Astrocyte of the hippocampus (primary cell): ENCODE data around the gene ERCC5.
A peak's percentile ranks its signal among the peaks of the same experiment; 100 is the strongest.

Source experiments
- DNase-seq: peaks from one replicate; pipeline ENCODE4 v3.0.0; 2011; ENCODE audit warnings: low read depth, low spot score

Gene ERCC5

GRCh38 chr13:102845630-102846260 is at the start of gene ERCC5:
ERCC5 (plus strand) TSS chr13:102846032; CDS start chr13:102846267, 235 bp downstream.
- peak; percentile 98 for DNase-seq

DNA sequence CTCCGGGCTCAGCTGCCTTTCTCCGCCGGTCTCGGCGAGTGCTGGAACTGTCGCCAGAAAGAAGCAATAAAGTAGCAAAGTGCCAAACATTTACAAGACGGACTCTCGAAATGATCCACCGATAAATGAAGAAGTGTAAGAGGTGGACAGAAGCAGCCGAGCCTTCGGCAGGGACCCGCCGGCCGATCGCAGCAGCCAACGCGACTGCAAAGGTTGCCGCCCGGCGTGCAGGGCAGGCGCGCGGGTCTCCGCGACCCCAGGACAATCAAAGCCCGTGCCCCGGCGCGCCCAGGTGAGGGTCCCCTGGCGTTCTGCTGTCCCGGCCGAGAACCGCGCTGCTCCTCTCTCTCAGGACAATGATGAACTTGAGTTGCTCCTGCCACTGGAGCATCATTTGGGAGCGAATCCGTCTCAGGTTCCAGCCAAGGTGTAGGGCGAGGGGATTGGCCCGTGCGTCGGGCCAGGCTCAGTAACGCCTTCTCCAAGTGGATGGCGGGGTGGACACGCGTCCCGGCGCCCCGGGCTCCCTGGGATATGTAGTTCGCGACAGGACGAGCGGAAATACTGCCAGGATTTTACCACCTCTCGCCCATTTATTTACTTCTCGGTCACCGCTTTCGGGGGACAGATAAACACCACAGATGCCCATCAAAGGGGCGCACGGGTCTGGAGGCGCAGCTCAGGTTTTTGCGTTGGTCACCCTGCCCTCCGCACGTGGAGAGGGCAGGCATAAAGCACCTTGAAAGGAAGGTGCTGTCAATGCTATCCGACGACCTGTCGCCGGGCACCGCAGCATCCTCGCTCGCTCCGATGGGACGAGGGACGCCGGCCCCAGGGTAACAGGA is 47.0 kb upstream of the ERCC5 start, which contains the start of the genes BIVM and POGLUT2:
TSS of gene BIVM (plus strand) at position 539 of the 845 bp plus-strand sequence. CDS start 8,149 bp downstream, outside the sequence.
TSS of gene POGLUT2 (minus strand) at position 396 of the 845 bp plus-strand sequence. CDS start at position 90, 306 bp downstream.
- peak; percentile 98 for DNase-seq

DNA sequence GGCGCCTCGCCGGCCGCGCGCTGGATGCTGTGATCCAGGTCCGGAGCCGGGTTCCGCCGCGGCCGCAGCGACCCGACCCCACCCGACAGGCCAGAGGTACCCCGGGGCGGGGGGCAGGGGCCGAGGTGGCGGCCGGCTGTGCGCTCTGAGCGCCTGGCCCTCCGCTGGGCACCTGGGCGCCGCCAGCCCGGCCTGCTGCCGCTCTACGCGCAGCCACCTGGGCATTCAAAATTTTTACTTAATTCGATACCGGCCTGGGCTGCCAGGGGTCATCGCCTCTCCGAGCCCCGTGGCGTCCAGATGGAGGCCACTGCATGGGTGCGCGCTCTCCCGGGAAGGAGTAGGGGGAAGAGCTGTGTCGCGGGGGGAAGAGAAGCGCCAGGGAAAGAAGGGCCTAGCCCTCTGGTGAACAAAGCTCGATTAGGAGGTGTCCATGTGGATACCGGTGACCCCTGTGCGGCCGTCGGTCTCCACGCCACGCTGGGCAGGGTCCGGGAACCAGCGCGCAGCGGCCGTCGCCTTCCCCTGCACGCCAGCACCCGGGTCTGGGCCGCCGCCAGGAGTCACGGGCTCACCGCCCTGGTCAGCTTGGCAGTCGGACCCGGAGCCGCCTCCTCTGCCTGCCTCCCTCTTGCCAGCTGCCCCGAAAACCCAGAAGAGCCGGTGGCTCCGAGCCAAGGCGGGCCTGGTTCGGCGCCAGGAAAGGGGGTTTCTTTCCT is 46.2 kb upstream of the ERCC5 start:
- peak; percentile 64 for DNase-seq

GRCh38 chr13:102800145-102801041 is 45.4 kb upstream of the ERCC5 start:
- peak; percentile 94 for DNase-seq

GRCh38 chr13:102805680-102806079 is 40.2 kb upstream of the ERCC5 start:
- DNase-seq: no peak

DNA sequence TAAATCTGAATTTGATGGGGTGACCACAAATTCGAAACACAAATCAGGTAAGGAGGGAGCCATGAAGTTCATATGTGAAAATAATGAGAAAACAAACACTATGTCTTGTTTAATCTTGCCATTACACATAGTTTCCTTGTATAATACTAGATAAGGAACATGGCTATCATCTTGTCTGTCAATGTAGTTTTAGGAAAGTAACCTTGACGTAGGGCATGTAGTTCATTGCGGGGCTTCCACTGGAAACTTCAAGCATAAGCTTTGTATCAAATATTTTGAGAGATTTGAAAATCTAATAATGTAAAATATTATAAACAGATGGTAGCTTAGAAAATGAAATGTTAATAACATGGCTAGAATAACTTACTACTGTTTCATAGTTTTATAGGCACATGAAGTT is 38.1 kb upstream of the ERCC5 start:
- DNase-seq: no peak

GRCh38 chr13:102812611-102813287 is 33.1 kb upstream of the ERCC5 start:
- DNase-seq: peak; percentile 42

- DNase-seq: no peak
These were observed 31.7 kb upstream of the ERCC5 start for GRCh38 chr13:102814025-102814607.

DNA sequence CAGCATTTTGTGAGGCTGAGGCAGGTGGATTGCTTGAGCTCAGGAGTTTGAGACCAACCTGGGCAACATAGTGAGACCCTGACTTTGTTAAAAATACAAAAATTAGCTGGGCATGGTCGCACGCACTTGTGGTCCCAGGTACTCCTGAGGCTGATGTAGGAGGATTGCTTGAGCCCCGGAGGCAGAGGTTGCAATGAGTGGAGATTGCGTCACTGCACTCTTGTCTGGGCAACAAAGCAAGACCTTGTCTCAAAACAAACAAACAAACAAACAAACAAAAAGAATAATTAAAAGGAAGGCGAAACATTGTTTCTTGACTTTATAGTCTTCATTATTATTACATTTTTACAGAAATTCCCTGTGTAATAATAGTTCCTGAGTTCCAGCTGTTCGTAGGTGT is 31.0 kb upstream of the ERCC5 start:
- no peak for DNase-seq

GRCh38 chr13:102815788-102816187 is 30.0 kb upstream of the ERCC5 start:
- DNase-seq: no peak

DNA sequence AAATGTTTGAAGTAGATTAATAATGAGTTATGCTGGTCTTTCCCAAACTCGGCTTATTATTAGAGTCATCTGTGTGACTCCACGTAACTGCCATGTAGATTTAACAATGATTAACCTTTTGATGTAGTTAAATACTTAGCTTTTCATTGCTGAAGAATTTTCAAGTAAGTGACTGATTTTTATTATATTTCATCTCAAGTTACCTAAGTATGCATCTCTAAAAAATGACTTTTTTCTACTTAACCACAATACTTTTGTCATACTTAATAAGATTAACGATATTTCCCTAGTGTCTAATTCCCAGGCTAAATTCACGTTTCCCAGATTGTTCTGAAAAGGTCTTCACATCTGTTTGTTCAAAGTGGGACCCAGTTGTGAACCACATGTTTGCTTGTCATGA is 29.1 kb upstream of the ERCC5 start:
- no peak for DNase-seq

GRCh38 chr13:102817241-102817640 is 28.6 kb upstream of the ERCC5 start:
- peak; percentile 26 for DNase-seq

- peak; percentile 45 for DNase-seq
These were observed 27.9 kb upstream of the ERCC5 start for GRCh38 chr13:102817907-102818306.

GRCh38 chr13:102825400-102825799 is 20.4 kb upstream of the ERCC5 start:
- DNase-seq: no peak

- DNase-seq: peak; percentile 86
These were observed 19.7 kb upstream of the ERCC5 start for GRCh38 chr13:102825921-102826706.

DNA sequence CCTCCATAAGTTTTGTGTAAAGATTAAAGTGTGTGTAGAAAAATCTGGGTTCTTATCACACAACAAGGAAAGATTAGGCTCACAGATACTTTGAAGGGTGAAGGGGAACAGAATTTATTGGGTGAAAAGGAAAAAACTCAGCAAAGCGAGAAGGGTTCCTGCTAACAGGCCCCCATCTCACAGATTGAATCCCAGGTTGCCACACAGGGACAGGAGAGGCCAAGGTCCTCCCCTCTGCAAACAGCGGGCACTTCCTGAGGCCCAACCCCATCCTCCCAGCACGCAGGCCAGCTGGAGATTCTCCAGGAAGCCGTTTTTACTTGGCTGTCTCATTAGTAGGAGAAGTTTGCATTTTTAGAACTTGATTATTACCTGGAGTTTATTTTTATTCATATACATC is 15.2 kb upstream of the ERCC5 start:
- DNase-seq: peak; percentile 14

DNA sequence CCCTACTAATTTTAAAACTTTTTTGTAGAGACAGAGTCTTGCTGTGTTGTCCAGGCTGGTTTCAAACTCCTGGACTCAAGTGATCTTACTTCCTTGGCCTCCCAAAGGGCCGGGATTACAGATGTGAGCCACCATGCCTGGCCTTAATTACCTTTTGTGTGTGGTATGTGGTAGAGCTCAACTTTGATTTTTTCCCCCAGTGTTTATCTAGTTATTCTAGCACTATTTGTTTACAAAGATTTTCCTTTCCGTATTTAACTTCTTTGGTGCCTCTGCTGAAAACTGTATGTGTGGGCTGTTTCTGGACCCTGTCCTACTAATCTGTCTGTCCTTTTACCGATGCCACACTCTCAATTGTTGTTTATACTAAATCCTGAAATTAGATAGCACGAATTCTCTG is 9.4 kb upstream of the ERCC5 start:
- no peak for DNase-seq

DNA sequence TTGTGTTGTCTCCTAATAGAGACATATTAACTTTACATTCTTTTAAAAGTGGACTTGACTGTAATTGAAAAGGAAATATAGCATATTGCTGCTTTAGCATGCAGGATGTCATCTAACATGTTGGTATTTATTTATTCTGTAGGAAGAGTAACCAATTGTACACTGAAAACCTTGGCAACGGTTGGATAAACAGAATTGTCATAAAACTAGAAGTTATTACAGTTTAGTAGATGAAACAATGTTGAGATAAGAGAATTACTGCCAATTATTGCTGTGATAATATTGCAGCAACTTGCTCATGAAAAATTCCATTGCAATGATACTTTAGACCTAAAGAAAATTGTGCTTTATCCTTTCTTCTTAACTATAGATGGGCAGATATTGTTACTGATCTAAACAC is 7.6 kb upstream of the ERCC5 start:
- DNase-seq: no peak

DNA sequence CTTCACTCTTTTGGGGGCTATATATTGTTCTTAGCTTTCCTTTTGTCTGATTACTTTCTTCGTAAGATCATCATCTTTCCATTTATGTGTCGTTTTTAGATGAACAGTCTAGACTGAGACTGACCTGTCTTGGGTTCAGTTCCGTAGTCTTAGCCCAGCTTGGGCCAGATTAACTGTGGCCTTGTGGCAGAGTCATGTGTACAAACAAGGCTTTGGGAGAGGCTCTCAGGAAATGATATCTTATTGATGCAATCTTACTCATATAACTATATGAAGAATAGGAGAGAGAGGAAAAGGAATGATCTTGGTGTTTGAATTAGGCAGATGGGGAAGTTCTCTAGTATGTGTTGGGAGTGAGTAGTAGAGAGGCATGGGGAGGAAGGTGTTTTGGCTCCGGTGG is 6.8 kb upstream of the ERCC5 start:
- no peak for DNase-seq
